SKM-1 (cell line): ENCODE results near the gene BOK.

ENCODE experiments used
- DNase-seq: peaks from one replicate; lab custom pipeline; 2025; ENCODE audit not compliant: unreplicated experiment; lab: John Stamatoyannopoulos, UW

BOK gene

GRCh38 chr2:241618829-241619228 is 60.3 kb downstream of the BOK start:
- no peak for DNase-seq

GRCh38 chr2:241619597-241620418 is 61.3 kb downstream of the BOK start:
- DNase-seq: no peak

- DNase-seq: no peak
Measured at GRCh38 chr2:241620419-241620769, 61.8 kb downstream of the BOK start.
